H9 (cell line): ENCODE results near the gene COMT. TPM values are rescaled to one million over a fixed set of nuclear protein-coding genes. Genes with fewer than 3 reads are reported as not detected.

Experiments
- DNase-seq: peaks from one replicate; pipeline ENCODE4 v3.0.0-alpha.2; 2017
- H2AFZ ChIP-seq: one replicate; pipeline ENCODE4 v1.6.1; 2013; ENCODE audit warnings: mild to moderate bottlenecking, low read length, control low read depth, moderate library complexity
- H2AK5ac ChIP-seq: 2 replicates; pipeline ENCODE4 v1.6.1; 2013; ENCODE audit warnings: low read length, control low read depth, mixed read lengths; ENCODE audit not compliant: insufficient read length
- H2BK120ac ChIP-seq: one replicate; pipeline ENCODE4 v1.6.1; 2013; ENCODE audit warnings: low read depth, mild to moderate bottlenecking, low read length, control low read depth, inconsistent platforms; ENCODE audit not compliant: poor library complexity, severe bottlenecking
- H2BK12ac ChIP-seq: 2 replicates; pipeline ENCODE4 v1.6.1; 2013; ENCODE audit warnings: low read length, control low read depth, mixed read lengths, low read depth; ENCODE audit not compliant: insufficient read length
- H2BK15ac ChIP-seq: 2 replicates; pipeline ENCODE4 v1.6.1; 2013; ENCODE audit warnings: low read depth, low read length, control low read depth
- H2BK20ac ChIP-seq: one replicate; pipeline ENCODE4 v1.6.1; 2013; ENCODE audit warnings: low read depth, mild to moderate bottlenecking, low read length, control low read depth, inconsistent platforms; ENCODE audit not compliant: poor library complexity, severe bottlenecking
- H2BK5ac ChIP-seq: 2 replicates; pipeline ENCODE4 v1.6.1; 2013; ENCODE audit warnings: low read length, control low read depth, mixed read lengths; ENCODE audit not compliant: insufficient read length
- H3K14ac ChIP-seq: 2 replicates; pipeline ENCODE4 v1.6.1; 2013; ENCODE audit warnings: low read length, control low read depth; ENCODE audit not compliant: insufficient read depth
- H3K18ac ChIP-seq: 2 replicates; pipeline ENCODE4 v1.6.1; 2013; ENCODE audit warnings: low read depth, mild to moderate bottlenecking, mixed read lengths, low read length, control low read depth; ENCODE audit not compliant: insufficient read length
- H3K23ac ChIP-seq: 2 replicates; pipeline ENCODE4 v1.6.1; 2013; ENCODE audit warnings: low read length, control low read depth, mixed read lengths, low read depth; ENCODE audit not compliant: insufficient read length
- H3K23me2 ChIP-seq: 2 replicates; pipeline ENCODE4 v1.6.1; 2013; ENCODE audit warnings: low read depth, mild to moderate bottlenecking, mixed read lengths, low read length, control low read depth; ENCODE audit not compliant: insufficient read length, poor library complexity, severe bottlenecking
- H3K27ac ChIP-seq: 2 replicates; pipeline ENCODE4 v1.5.1; 2013; ENCODE audit warnings: low read length, control low read depth, mixed read lengths, low read depth; ENCODE audit not compliant: insufficient read length
- H3K27me3 ChIP-seq: 2 replicates; pipeline ENCODE4 v1.6.1; 2013; ENCODE audit warnings: low read length, control low read depth, inconsistent platforms; ENCODE audit not compliant: insufficient read depth
- H3K4ac ChIP-seq: 2 replicates; pipeline ENCODE4 v1.6.1; 2013; ENCODE audit warnings: low read depth, mild to moderate bottlenecking, control low read depth, inconsistent platforms, low read length, moderate library complexity
- H3K4me1 ChIP-seq: 2 replicates; pipeline ENCODE4 v1.6.1; 2013; ENCODE audit warnings: low read length, control low read depth, inconsistent platforms; ENCODE audit not compliant: insufficient read depth
- H3K4me2 ChIP-seq: 2 replicates; pipeline ENCODE4 v1.6.1; 2013; ENCODE audit warnings: low read length, control low read depth, mixed read lengths; ENCODE audit not compliant: insufficient read length, insufficient read depth
- H3K56ac ChIP-seq: 2 replicates; pipeline ENCODE4 v1.6.1; 2013; ENCODE audit warnings: low read depth, mild to moderate bottlenecking, mixed read lengths, low read length, control low read depth; ENCODE audit not compliant: insufficient read length
- H3K79me1 ChIP-seq: 2 replicates; pipeline ENCODE4 v1.6.1; 2013; ENCODE audit warnings: low read depth, mild to moderate bottlenecking, moderate library complexity, low read length, control low read depth, inconsistent platforms; ENCODE audit not compliant: insufficient read depth, poor library complexity, severe bottlenecking
- H3K79me2 ChIP-seq: 2 replicates; pipeline ENCODE4 v1.6.1; 2013; ENCODE audit warnings: low read length, control low read depth, inconsistent platforms; ENCODE audit not compliant: insufficient read depth
- H3K9ac ChIP-seq: 2 replicates; pipeline ENCODE4 v1.6.1; 2013; ENCODE audit warnings: low read length, control low read depth, mixed read lengths; ENCODE audit not compliant: insufficient read length; ENCODE audit errors: extremely low read depth
- H3K9me3 ChIP-seq: one replicate; pipeline ENCODE4 v1.6.1; 2013; ENCODE audit warnings: low read depth, low read length, inconsistent platforms; ENCODE audit not compliant: control insufficient read depth
- H3T11ph ChIP-seq: one replicate; pipeline ENCODE4 v1.6.1; 2013; ENCODE audit warnings: mild to moderate bottlenecking, low read length, control low read depth, inconsistent platforms
- H4K20me1 ChIP-seq: one replicate; pipeline ENCODE4 v1.6.1; 2013; ENCODE audit not compliant: control insufficient read depth, insufficient read length, insufficient read depth
- H4K5ac ChIP-seq: 2 replicates; pipeline ENCODE4 v1.6.1; 2013; ENCODE audit warnings: low read depth, mild to moderate bottlenecking, mixed read lengths, low read length, control low read depth; ENCODE audit not compliant: insufficient read length
- H4K8ac ChIP-seq: replicated peaks from 2 replicates; pipeline ENCODE4 v1.6.1; 2013; ENCODE audit warnings: low read length, control low read depth, mixed read lengths, low read depth; ENCODE audit not compliant: insufficient read length
- H4K91ac ChIP-seq: 2 replicates; pipeline ENCODE4 v1.6.1; 2013; ENCODE audit warnings: low read depth, mild to moderate bottlenecking, moderate library complexity, mixed read lengths, low read length, control low read depth; ENCODE audit not compliant: insufficient read length
- H3K27ac Mint-ChIP-seq, 3 experiments: 2 replicates in 2 of 3; 3 replicates in 1 of 3; pipeline ENCODE4 v1.8.0; 2020 to 2021; ENCODE audit warnings: mixed read lengths in 3 of 3, mild to moderate bottlenecking in 1 of 3, moderate library complexity in 1 of 3
- H3K27me3 Mint-ChIP-seq: 2 replicates; pipeline ENCODE4 v1.8.0; 2021; ENCODE audit warnings: low read depth, mild to moderate bottlenecking, moderate library complexity, mixed read lengths
- H3K36me3 Mint-ChIP-seq, 3 experiments: 2 replicates in 2 of 3; 3 replicates in 1 of 3; pipeline ENCODE4 v1.8.0; 2020 to 2021; ENCODE audit warnings: low read depth in 3 of 3, mixed read lengths in 3 of 3; ENCODE audit not compliant: insufficient read depth in 1 of 3
- H3K4me1 Mint-ChIP-seq, 2 experiments: 2 replicates each; pipeline ENCODE4 v1.8.0; 2020; ENCODE audit warnings: mixed read lengths in 2 of 2
- H3K4me3 Mint-ChIP-seq, 2 experiments: 2 replicates in 1 of 2; 3 replicates in 1 of 2; pipeline ENCODE4 v1.8.0; 2020 to 2021; ENCODE audit warnings: mild to moderate bottlenecking in 2 of 2, mixed read lengths in 2 of 2, moderate library complexity in 1 of 2
- H3K9me3 Mint-ChIP-seq, 2 experiments: 2 replicates in 1 of 2; 3 replicates in 1 of 2; pipeline ENCODE4 v1.8.0; 2020; ENCODE audit warnings: mild to moderate bottlenecking in 2 of 2, mixed read lengths in 2 of 2, moderate library complexity in 1 of 2
- CTCF ChIP-seq: fragments of 200-600 bp; sonication (generic); conservative IDR thresholded peaks from 3 replicates; pipeline ENCODE4 v1.8.0; 2021; ENCODE audit warnings: antibody characterized with exemption, mild to moderate bottlenecking
- WGBS: extraction: QIAGEN DNeasy Blood & Tissue Kit; methylation state at CpG from one replicate; pipeline ENCODE4 v1.1.7; 2013; ENCODE audit warnings: missing lambda C conversion rate, low lambda C conversion rate, mixed read lengths; ENCODE audit not compliant: insufficient read length; ENCODE audit errors: extremely low coverage; 5-methylcytosine and 5-hydroxymethylcytosine counted together
- total RNA-seq: library from RNA; stranded (reverse); gene quantifications from 2 replicates; pipeline ENCODE4 v1.2.1, GENCODE V29; 2021

The COMT gene
- total RNA-seq, 1 experiment from 2014 or later = 42.2 TPM

GRCh38 chr22:20013382-20013871, 71.9 kb downstream of the COMT start:
- no peak overlapping the region for H3K4me2 ChIP-seq
- no peak overlapping the region for H2AK5ac ChIP-seq
- H2AFZ ChIP-seq = no peak overlapping the region
- H3K14ac ChIP-seq = no peak overlapping the region
- H3K23ac ChIP-seq = no peak overlapping the region
- H3K27ac ChIP-seq = no peak overlapping the region
- no peak overlapping the region for H2BK20ac ChIP-seq
- TF ChIP-seq CTCF = peak; percentile 91
- H3K4me1 ChIP-seq = no peaks in the 10 kb centered on the region
- H3K4me1 Mint-ChIP-seq = peaks cover 3 to 5% of the 10 kb centered on the region in 2 experiments
- H2BK15ac ChIP-seq = no peak overlapping the region
- no peak overlapping the region for H3K4me3 Mint-ChIP-seq
- no peak overlapping the region for H4K91ac ChIP-seq
- H3K23me2 ChIP-seq = peaks cover 8% of the 10 kb centered on the region
- H4K20me1 ChIP-seq = no peaks in the 10 kb centered on the region
- peak; percentile 91 for DNase-seq
- no peak overlapping the region for H2BK120ac ChIP-seq
- no peak overlapping the region for H2BK5ac ChIP-seq
- no peak overlapping the region for H4K5ac ChIP-seq
- no CpG with 5 or more reads among the region's 11 CpGs for WGBS
- H3K27ac Mint-ChIP-seq = no peak overlapping the region
- no peaks in the 10 kb centered on the region for H3K79me1 ChIP-seq
- no peak overlapping the region for H2BK12ac ChIP-seq
- H4K8ac ChIP-seq = no peak overlapping the region
- H3K9me3 Mint-ChIP-seq = no peaks in the 10 kb centered on the region
- H3K56ac ChIP-seq = no peak overlapping the region
- H3K79me2 ChIP-seq = no peaks in the 10 kb centered on the region
- H3K27me3 Mint-ChIP-seq = peaks cover 32% of the 10 kb centered on the region
- no peak overlapping the region for H3K9ac ChIP-seq
- peaks cover 16% of the 10 kb centered on the region for H3K27me3 ChIP-seq
- H3K36me3 Mint-ChIP-seq = peaks cover 0 to 2% (median 0%) of the 10 kb centered on the region in 3 experiments; a peak in 3 of 7 replicates
- H3T11ph ChIP-seq = no peak overlapping the region
- H3K18ac ChIP-seq = no peak overlapping the region
- H3K4ac ChIP-seq = no peak overlapping the region
- no peaks in the 10 kb centered on the region for H3K9me3 ChIP-seq
